ENCODE results near the gene MAST4.

Gene MAST4

GRCh38 chr5:66867618-66868322, 271.6 kb downstream of the MAST4 start:
- no peak for DNase-seq (ENCODE audit: low read depth in 1 of 2, low spot score in 1 of 2)

DNA sequence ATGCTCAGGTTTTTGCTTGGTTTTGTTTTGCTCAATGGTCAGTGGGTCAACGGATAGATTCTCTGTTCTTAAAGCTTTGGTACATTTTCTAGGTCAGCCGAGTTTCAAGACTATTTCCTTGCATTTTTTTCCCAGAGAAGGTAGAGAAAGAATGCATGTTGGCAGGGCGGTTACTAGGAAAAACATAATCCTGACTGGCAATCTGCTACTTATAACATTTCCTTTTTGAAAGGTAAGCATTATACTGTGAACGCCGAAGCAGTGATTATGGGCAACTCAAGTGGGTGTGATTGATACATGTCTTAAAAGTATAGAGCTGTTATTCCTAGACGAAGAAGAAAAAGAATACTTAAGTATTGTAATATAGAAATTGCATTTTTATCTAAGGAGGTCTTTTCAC, 273.2 kb downstream of the MAST4 start:
- DNase-seq (ENCODE audit: low read depth in 1 of 2, low spot score in 1 of 2), result no peak

GRCh38 chr5:66870708-66871107, 274.5 kb downstream of the MAST4 start:
- no peak for DNase-seq (ENCODE audit: low read depth in 1 of 2, low spot score in 1 of 2)

- no peak for DNase-seq (ENCODE audit: low read depth in 1 of 2, low spot score in 1 of 2)
Observed at GRCh38 chr5:66871651-66872050, 275.5 kb downstream of the MAST4 start.

- DNase-seq (ENCODE audit: low read depth in 1 of 2, low spot score in 1 of 2), result no peak
Observed at GRCh38 chr5:66872736-66873331, 276.6 kb downstream of the MAST4 start.

GRCh38 chr5:66874004-66874403, 277.8 kb downstream of the MAST4 start:
- no peak for DNase-seq (ENCODE audit: low read depth in 1 of 2, low spot score in 1 of 2)

GRCh38 chr5:66875315-66875714, 279.1 kb downstream of the MAST4 start:
- DNase-seq (ENCODE audit: low read depth in 1 of 2, low spot score in 1 of 2), result no peak

DNA sequence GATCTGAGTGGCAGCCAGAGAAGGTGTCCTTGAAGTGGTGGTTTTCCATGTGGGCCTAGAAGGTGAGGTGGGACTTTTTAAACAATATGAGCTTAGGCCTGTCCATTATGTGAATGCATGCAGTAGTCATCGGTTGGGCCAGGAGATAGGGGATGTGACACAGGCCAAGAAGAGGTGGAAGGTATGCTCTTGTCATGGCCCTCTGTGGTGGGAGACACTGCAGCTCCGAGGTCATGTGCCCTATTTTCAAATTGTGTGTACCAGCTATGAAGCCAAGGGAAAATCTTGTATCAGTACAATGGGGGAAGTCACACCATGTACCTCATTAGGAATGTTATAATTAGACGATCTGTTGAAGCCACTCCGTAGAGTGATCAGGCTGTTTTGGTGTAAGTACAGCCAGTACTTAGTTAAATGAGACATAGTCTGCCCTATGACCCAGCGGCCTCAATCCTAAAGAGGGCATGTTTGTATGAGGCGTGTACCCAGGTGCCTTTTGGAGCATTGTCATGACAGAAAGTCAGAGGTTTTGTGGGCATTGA, 280.1 kb downstream of the MAST4 start:
- no peak for DNase-seq (ENCODE audit: low read depth in 1 of 2, low spot score in 1 of 2)

DNA sequence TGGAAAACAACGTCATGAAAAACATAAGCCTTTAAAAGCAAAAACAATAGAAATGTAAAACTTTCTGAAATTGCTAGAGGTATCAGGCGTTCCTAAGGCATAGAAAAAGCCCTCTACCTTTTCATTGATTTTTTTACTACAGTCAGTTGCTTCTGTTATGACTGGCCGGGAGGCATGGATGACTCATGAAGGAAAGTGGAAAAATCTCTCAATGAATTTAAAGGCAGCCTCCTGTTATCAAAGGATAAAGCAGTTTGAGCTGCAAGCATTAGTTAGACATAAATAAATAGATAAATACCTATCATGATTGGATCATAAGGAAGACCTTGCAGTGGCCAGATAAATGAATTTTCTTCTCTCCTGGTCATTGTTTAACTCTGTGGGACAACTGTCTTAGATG, 281.6 kb downstream of the MAST4 start:
- DNase-seq (ENCODE audit: low read depth in 1 of 2, low spot score in 1 of 2), result no peak

DNA sequence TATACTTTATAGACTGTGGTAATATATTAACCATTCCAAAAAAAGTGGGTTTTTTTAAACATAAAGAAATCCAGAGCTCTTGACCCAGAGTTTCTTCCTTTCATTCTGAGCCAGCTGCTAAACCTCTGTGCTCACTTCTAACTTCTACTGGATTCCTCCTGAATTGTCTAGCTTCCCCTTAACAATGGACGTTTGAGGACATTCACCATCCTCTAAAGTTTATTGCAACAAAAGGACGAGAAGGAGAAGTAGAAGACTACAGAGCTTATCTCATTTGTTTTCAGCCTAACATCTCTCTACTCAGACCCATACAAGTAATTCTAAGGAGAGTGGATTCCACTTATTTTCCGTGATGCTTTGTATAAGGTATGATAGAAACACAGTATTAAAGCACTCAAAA, 284.2 kb downstream of the MAST4 start:
- DNase-seq (ENCODE audit: low read depth in 1 of 2, low spot score in 1 of 2), result no peak

DNA sequence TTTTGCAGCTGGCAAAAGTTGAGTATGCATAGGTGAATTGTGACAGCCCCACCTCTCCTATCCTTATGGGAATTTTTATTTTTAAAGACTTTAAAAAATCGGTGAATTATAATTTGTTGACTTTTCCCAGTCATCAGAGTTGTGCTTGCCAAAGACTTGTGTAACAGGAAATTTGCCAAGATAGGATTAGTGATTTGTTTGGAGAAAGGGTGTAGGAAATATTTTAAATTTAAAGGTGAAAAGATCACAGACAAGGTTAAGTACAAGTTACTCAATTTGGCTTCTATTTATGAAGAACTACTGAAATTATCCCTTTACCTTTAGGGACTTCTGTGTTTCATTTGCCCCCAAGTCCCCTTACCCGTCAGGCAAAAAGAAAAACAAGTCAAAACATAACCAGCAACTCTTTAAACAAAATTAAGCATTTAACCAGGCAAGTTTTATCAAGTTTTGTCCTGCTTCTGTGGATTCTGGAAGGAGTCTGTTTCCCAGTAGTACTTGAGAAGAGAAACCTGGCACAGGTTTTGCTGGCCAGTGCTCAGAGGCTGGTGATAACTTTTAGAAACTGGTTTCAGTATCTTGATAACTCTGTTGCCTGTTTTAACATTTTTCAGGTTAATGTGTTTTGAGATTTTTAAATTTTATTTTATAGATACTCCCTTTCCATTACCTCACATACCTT, 285.4 kb downstream of the MAST4 start:
- no peak for DNase-seq (ENCODE audit: low read depth in 1 of 2, low spot score in 1 of 2)

- DNase-seq (ENCODE audit: low read depth in 1 of 2, low spot score in 1 of 2), result no peak
Observed at GRCh38 chr5:66882606-66883227, 286.5 kb downstream of the MAST4 start.

DNA sequence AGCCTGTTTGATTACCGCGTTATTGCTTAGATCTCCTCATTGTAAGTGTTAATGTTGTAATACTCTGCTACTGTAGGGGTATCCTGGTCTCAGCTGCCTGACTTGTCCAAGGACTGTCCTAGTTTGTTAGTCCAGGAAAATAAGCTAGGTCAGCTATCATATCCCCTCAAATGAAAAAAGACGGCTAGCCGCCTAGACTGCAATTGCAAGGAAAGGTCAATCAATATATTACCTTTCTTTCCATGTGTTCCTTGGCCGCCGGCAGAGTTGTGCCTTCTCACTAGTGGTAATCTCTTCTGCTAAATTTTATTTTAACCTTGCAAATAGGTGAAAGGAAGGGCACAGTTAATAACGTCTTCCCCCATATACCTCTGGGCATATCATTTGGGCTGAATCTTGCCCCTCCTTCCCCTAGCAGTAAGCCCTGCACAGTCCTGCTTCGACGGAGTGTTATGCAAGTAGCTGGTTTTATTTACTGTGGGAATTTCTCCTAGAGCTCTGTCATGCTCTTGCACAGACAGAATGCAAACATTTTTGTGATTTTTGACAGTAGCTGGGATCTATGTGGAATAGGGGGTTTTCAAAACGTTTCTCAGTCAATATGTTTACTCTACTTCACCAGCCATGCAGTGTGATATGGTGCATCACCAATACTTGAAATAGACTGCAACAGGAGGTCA, 288.5 kb downstream of the MAST4 start:
- DNase-seq (ENCODE audit: low read depth in 1 of 2, low spot score in 1 of 2), result no peak

GRCh38 chr5:66886941-66887340, 290.7 kb downstream of the MAST4 start:
- no peak for DNase-seq (ENCODE audit: low read depth in 1 of 2, low spot score in 1 of 2)

DNA sequence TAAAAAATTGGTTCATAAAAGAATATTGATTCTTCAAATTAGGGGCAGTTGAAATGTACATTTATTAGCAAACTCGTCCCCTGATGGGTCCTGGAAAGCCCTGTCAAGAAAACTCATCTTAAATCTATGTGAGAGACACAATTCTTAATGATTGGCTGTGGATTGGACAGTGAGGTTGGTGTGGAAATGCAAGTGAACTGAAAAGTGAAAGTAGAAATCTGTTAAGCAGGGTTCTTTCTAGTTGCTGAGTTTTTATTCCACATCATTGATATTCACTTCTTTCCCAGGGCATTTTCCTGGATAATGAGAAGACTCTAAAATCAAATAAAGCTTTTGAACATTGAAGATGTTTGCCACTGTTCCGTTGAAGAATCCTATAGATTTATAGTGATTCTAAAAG, 292.4 kb downstream of the MAST4 start:
- DNase-seq (ENCODE audit: low read depth in 1 of 2, low spot score in 1 of 2), result no peak

DNA sequence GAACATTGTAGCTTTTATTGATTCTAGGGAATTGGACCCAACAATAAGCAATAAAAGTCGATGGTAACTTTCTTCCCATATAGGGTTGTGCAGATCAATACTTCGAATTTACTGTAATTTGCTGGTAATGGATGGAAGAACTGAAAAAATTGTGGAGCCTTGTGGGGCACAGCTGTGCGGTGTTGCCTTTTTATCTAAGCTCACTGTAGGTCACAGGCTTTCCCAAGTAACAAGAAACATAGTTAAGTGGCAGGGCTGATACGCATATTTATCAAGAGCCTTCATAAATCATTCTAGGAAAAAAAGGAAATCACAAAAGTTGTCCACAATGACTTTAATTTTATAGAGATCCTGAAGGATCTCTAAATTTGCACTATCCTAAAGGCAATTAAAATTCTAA, 292.9 kb downstream of the MAST4 start:
- no peak for DNase-seq (ENCODE audit: low read depth in 1 of 2, low spot score in 1 of 2)

DNA sequence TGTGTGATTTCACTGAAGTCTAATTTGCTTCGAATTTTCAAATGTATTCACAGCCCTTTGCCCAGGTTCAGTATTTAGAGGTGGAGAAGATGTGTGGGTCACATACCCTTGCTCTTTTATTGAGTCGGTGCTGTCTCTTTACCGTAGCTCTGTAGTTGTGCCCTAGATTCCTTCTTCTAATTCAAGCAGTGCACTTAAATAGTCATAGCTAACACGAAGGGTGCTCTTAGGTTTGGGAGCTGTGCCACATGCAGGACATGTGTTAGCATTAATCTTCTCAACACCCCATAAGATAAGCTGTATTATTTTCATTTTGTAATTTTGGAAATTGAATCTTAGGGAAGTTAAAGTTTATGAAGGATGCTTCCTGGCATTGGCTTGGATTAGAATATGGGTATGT, 293.3 kb downstream of the MAST4 start:
- no peak for DNase-seq (ENCODE audit: low read depth in 1 of 2, low spot score in 1 of 2)

DNA sequence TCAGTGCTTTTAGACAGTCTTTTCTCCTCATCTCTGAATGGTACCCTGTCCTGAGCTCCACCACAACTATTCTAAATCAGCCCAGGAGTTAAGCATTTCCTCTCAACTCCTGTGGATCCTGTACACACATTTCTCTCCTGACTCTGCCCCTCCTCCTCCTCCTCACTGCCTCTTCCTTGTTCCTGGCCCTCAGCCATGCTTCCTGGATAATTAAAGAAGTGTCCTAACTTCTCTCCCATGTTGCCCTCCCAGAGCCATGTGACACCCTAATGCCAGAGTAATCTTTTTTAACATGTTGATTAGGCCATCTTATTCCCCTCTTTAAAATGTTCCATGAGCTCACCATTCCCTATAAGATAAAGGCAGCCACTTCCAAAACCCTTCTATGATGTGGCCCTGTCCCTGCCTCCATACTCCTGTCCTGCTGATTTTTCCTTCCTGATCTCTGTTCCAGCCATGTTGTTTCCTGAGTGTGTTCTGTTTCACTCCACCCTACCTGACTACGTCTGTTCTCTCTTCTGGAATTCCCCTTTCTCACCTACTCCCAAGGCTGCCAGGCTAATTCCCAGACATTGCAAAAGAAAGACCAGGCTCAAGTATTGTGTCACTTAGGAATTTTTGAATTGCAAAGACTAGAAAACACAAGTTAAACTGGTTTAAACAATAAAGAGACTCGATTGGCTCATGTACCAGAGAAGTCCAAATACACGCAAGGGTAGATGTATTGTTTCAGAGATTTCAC, 295.2 kb downstream of the MAST4 start:
- no peak for DNase-seq (ENCODE audit: low read depth in 1 of 2, low spot score in 1 of 2)

DNA sequence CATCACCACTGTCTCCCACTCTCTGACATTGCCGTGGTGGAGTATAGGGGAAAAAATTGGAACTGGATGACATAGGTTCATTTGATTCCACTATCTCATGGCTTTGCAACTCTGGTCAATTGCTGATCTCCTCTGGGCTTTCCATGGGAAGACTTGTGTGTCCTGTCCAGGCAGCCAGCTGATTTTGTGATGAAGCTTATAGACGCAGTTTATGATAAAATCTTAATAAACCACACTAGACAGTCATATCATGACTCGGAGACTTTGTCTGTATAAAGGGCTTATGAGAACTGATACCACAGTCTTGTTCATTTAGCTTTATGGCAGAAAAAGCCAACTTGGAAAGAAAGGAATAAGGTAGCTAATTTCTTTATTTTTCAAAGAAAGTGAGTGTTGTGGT, 296.5 kb downstream of the MAST4 start:
- DNase-seq (ENCODE audit: low read depth in 1 of 2, low spot score in 1 of 2), result no peak

- DNase-seq (ENCODE audit: low read depth in 1 of 2, low spot score in 1 of 2), result no peak
Observed at GRCh38 chr5:66894480-66895240, 298.5 kb downstream of the MAST4 start.

Measured in stimulated activated CD4-positive, alpha-beta T cell treated with anti-CD3 and anti-CD28 coated beads, Interleukin-15, amount 100 ng/mL, for 1 hour (primary cell).